GM19438 (cell line): Measurements from ENCODE around the gene ABCA3.
"Not testable (repeated sequence)": the region's sequence is repeated elsewhere in the genome, so short reads cannot be mapped to it uniquely, and the experiment has no call there.

ENCODE experiments used
- ATAC-seq: cut with Tn5 transposase; IDR thresholded peaks from one replicate; pipeline ENCODE4 v1.9.1; 2021; ENCODE audit warnings: low read depth; ENCODE audit not compliant: unreplicated experiment

The ABCA3 gene

DNA sequence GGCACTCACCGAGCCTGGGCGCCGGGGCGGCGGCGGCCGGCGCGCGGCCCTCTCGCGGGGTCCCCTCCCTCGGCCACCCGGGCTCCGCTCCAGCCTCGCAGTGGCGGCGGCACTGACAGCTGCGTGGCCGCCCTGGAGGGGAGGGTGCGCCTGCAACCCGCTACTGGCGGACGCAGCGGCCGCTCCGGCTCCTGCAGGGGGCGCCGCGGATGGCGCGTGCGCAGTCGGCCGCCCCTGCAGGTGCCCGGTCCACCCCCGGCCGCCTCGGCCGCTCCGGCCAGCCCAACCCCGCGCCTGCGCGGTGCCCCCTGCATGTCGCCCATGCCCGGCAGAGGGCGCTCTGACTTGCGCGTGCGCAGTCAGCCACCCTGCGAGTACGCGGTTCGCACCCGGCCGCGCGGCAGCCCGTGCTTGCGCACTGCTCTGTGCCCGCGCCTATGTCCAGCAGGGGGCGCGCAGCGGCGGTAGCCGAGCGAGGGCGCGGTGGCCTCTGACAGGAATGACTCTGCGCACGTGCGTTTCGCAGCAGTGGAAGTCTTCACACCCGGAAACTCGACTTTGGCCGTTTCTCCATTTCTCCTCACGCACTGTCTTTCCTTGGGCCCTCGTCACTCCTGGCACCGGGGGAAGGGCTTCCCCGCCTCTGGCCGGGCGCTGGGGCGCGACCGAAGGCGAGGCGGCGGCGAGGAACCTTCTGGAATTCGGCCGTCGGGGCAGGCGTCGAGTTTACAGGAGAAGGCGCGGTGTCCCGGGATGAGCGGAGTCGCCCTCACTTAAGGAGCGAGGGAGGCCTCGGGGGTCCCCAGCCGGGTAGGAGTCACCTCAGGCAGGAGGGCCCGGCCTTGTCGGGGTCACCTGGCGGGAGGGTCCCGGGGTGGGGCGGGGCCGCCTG is at the start of gene ABCA3:
Gene ABCA3, minus strand, starts transcription at position 165 of the 892 bp plus-strand sequence. CDS start 14,262 bp downstream, outside the sequence.
- peak; percentile 81 for ATAC-seq

- no peak for ATAC-seq
Observed at GRCh38 chr16:2388875-2389433, 48.4 kb upstream of the ABCA3 start.

DNA sequence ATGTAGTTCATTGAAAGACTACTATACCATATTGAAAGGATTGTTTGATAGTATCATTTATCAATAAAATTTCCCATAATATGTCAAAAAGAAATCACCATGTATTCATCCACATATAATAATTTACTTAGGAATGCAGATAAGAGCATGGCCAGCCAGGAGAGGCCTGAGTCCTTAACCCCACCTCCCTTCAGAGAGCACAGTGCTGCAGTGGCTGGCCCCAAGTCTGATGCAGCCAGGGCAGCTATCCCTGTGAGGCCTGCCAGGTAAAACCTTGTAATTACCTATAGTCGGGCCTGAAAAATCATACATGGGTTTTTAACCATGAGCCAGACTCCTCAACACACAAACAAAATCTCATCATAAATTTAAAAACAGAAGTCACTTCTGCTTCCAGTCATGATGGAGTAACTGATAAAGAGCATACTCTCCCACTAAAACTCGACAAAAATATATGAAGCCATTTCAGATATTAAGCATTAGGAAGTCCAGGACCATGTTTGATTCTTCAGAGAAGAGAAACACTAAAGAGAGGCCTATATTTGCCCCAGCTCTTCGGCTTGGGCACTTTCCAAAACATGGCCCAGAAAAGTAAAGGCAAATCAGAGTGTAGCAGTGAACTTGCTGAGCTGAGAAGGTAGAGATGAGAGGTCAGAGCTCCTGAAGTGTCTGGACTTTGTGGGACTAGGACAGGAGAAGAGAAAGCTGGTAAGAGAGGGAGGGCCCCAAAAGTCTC is 47.8 kb upstream of the ABCA3 start:
- no peak for ATAC-seq

GRCh38 chr16:2386990-2387389 is 46.5 kb upstream of the ABCA3 start:
- no peak for ATAC-seq

- ATAC-seq, result not testable (repeated sequence)
Observed at GRCh38 chr16:2385982-2386381, 45.5 kb upstream of the ABCA3 start.

DNA sequence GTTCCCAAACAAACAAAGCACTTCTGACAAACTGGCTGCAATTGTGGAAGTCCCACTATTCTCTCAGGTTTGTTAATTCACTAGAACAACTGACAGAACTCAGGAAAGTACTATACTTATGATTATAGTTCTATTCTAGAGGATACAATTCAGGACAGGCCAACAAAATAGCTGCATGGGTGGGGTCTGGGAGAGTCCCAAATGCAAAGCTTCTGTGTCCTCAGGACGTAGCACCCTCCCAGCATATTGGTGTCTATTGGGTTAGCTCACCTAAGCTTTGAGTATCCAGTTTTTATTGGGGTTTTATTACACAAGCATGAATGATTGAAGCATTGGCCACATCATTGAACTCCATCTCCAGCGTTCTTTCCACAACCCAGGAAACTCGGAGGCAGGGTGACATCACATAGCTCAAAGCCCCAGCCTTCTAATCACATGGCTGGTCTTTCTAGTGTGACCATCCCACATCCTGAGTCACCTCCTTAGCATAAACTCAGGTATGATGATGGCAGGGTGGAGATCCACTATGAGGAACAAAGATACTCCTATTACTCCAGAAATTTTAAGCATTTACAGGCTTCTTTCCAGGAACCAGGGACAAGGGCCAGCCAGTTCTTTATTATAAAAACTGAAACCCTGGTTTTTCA is 44.8 kb upstream of the ABCA3 start:
- ATAC-seq, result no peak

DNA sequence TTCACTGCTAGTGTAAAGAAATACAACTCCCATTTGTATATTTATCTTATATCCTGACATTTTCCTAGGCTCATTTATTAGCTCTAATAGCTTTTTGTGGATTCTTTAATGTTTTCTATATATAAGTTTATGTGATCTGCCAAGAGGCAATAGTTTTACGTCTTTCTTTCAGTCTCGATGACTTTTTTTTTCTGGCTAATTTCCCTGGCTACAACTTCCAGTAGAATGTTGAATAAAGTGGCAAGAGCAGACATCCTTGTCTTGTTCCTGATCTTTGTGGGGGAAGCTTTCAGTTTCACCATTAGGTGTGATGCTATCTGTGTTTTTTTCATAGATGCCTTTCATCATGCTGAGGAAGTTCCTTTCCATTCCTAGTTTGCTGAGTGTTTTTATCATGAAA is 43.9 kb upstream of the ABCA3 start:
- no peak for ATAC-seq

GRCh38 chr16:2383501-2383900 is 43.0 kb upstream of the ABCA3 start:
- ATAC-seq, result no peak

- no peak for ATAC-seq
Observed at GRCh38 chr16:2374644-2375043, 34.1 kb upstream of the ABCA3 start.

DNA sequence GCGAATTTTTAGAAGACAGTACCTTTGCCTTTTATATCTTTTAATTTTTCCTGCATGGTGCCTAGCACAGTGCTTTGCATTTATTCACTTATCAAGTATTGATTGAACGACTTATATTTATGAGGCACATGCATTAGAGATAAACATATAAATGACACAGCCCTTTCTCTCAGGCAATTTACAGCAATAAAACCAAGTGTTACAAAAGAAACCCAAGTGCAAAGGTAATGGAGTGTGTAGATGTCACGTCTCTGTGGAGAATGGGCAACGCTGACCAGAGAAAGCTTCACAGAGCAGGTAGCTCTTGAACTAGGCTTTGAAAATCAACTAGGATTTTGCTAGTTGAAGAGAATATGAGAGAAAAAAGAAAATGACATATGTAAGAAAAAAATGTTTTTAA is 32.6 kb upstream of the ABCA3 start:
- no peak for ATAC-seq

DNA sequence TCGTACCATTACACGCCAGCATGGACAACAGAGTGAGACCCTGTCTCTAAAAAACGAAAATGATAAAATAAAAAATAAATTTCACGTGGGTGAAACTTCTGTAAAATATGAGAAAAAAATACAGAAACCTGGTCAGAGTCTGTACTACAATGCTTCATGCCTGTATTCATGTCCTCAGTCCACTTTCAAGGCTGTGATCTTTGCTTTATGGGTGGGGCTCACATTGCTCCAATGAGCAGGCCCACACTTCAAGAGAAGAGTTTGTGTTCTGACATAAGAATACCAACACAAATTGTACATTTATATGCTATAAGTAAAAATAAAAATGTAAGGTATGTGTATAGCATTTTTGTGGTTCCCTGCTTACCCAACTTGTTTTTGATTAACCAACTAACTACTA is 32.2 kb upstream of the ABCA3 start:
- no peak for ATAC-seq

- no peak for ATAC-seq
Observed at GRCh38 chr16:2371421-2371820, 30.9 kb upstream of the ABCA3 start.

DNA sequence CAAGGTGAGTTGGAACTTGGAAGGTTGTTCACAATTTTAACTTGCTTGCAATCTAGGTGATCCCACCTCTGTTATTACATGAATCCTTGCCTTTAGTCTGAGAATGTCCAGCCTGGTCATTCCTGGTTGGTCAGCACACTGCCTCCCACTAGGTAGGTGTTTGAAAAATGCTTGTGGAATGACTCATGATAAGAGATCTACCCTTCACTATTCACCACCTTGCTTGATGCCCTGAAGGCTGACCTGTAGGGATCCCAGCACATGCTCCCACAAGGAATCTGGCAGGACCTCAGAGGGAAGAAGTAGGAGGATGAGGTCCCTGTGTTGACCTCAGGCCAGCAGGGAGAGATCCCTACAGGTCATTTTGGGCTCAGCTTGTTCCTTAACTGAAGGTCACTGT is 30.2 kb upstream of the ABCA3 start:
- no peak for ATAC-seq

DNA sequence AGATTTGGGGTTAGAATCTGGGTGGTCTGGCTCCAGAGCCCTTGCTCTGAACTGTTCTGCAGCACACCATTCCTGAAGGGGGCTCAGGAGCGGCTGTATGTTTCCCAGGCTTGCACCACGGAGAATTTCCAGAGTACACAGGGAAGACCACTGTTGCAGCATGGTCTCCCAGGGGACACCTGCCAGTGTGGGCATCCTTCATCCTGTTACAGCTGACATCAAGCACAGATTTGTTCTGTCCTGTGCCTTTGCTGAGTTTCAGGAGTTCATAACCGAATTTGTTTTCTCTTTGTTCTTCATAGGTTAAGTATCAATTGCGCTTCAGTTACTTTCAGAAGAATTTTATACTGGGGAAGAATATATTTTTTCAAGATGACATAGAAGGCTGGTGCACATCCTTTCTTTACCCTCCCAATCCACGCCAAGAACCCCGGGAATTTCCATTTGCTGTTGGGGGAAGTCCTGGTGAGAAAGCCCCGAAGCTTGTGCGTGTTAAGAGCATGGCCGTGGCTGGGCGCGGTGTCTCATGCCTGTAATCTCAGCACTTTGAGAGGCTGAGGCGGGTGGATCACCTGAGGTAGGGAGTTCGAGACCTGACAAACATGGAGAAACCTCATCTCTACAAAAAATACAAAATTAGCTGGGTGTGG is 26.3 kb upstream of the ABCA3 start:
- no peak for ATAC-seq

GRCh38 chr16:2365397-2366294 is 25.1 kb upstream of the ABCA3 start:
- ATAC-seq, result no peak

DNA sequence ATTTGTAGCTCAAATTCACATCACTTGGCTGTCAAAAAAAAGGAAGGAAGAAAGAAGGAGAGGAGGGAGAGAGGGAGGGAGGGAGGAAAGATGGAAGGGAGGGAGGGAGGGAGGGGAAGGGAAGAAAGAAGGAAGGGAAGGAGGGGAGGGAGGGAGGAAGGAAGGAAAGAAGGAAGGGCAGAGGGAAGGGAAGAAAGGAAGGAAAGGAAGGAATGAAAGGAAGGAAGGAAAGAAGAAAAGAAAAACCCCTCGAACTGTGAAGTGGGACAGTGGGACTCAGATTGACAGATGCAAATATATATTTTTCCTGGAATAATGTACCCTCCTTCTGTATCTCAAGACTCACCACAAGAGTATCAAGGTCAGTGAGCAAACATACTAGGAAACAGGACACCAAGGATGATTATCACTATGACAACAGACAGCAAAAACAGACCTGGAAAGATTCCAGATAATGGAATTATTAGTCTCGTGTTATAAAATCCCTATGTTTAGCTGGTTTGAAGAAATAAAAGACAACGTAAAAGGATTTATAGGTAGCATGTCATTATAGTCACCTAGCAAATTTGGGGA is 24.2 kb upstream of the ABCA3 start:
- ATAC-seq, result no peak

DNA sequence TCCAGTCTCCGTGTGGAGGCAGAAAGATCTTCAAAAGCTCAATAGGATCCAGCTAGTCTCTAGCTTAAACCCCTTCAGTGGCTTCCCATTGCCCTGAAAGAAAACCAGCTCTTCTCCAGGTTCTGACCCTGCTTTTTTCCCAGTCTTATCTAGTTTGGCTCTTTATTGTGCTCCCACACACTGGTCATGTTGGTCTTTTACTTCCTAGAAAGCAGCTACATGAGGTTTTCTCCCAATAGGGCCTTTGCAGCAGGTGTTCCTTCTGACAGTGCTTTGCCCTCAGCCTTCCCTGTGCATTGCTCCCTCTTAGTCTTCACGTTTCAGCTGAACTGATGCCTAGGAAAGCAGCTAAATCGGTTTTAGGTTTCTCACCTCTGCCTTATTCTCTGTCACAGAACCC is 21.7 kb upstream of the ABCA3 start:
- ATAC-seq, result no peak

GRCh38 chr16:2361129-2361528 is 20.6 kb upstream of the ABCA3 start:
- no peak for ATAC-seq

- ATAC-seq, result no peak
Observed at GRCh38 chr16:2359919-2360318, 19.4 kb upstream of the ABCA3 start.
